HEK293 (cell line): ENCODE data around the gene STEAP1B.

Experiments used
- CTCF ChIA-PET: fragments of 350-600 bp; formaldehyde crosslinking; extraction: SDS; loops from one replicate; lab custom pipeline; 2021; ENCODE audit warnings: antibody characterized with exemption; lab: Yijun Ruan, JAX
- POLR2A ChIA-PET: fragments of 300-600 bp; formaldehyde crosslinking; extraction: SDS; loops from one replicate; lab custom pipeline; 2020; ENCODE audit warnings: antibody characterized with exemption, inconsistent platforms; lab: Yijun Ruan, JAX
- H3K27ac ChIP-seq: fragments of 200-500 bp; sonication (Bioruptor generic); 2 replicates; pipeline ENCODE4 v1.5.1; 2014; ENCODE audit warnings: low read depth, low read length, control low read depth, inconsistent platforms; ENCODE audit errors: extremely low read depth
- H3K36me3 ChIP-seq, 2 experiments: fragments of 200-500 bp in 1 of 2; sonication (Bioruptor generic) in 1 of 2; 1 replicate in 1 of 2; 2 replicates in 1 of 2; pipeline ENCODE4 v1.5.1; 2014 to 2017; ENCODE audit warnings: inconsistent platforms in 2 of 2, low read length in 2 of 2; ENCODE audit not compliant: control insufficient read depth in 2 of 2, insufficient read depth in 1 of 2
- H3K4me1 ChIP-seq: fragments of 200-500 bp; sonication (Bioruptor generic); 2 replicates; pipeline ENCODE4 v1.5.1; 2014; ENCODE audit warnings: mild to moderate bottlenecking, low read length, inconsistent platforms; ENCODE audit not compliant: control insufficient read depth, insufficient read depth
- H3K4me3 ChIP-seq: 2 replicates; pipeline ENCODE4 v1.5.1; 2011; ENCODE audit warnings: low read depth, mild to moderate bottlenecking, control low read depth, low read length, moderate library complexity
- H3K9me3 ChIP-seq: fragments of 200-500 bp; sonication (Bioruptor generic); 2 replicates; pipeline ENCODE4 v1.5.1; 2014; ENCODE audit warnings: low read depth, low read length, inconsistent platforms; ENCODE audit not compliant: control insufficient read depth, insufficient read depth
- BCL11B ChIP-seq: fragments of 450-650 bp; formaldehyde crosslinking; IDR thresholded peaks from 2 replicates; pipeline ENCODE4 v1.5.1; 2016; ENCODE audit warnings: low read depth, missing biosample characterization, missing genetic modification characterization
- EGR2 ChIP-seq: fragments of 450-650 bp; formaldehyde crosslinking; IDR thresholded peaks from 2 replicates; pipeline ENCODE4 v1.5.1; 2016; ENCODE audit warnings: low read depth, missing biosample characterization, missing genetic modification characterization
- HOXD13 ChIP-seq: sonication (generic); formaldehyde crosslinking; IDR thresholded peaks from 2 replicates; pipeline ENCODE4 v1.8.0; 2022; ENCODE audit warnings: missing genetic modification reagents, borderline replicate concordance
- IKZF3 ChIP-seq: fragments of 450-650 bp; IDR thresholded peaks from 2 replicates; pipeline ENCODE4 v1.5.0; 2018; ENCODE audit warnings: missing biosample characterization, mild to moderate bottlenecking, missing genetic modification characterization, moderate library complexity
- KLF10 ChIP-seq: fragments of 450-650 bp; IDR thresholded peaks from 2 replicates; pipeline ENCODE4 v1.5.1; 2018; ENCODE audit warnings: missing biosample characterization, mild to moderate bottlenecking, missing genetic modification characterization
- KLF8 ChIP-seq: fragments of 450-650 bp; formaldehyde crosslinking; IDR thresholded peaks from 2 replicates; pipeline ENCODE4 v1.5.1; 2016; ENCODE audit warnings: missing biosample characterization, missing genetic modification characterization
- SCRT1 ChIP-seq: fragments of 450-650 bp; formaldehyde crosslinking; IDR thresholded peaks from 2 replicates; pipeline ENCODE4 v1.5.1; 2016; ENCODE audit warnings: missing biosample characterization, missing genetic modification characterization, borderline replicate concordance
- SP7 ChIP-seq: fragments of 450-650 bp; formaldehyde crosslinking; IDR thresholded peaks from 2 replicates; pipeline ENCODE4 v1.5.1; 2016; ENCODE audit warnings: missing biosample characterization, missing genetic modification characterization
- ZBTB1 ChIP-seq: fragments of 450-650 bp; formaldehyde crosslinking; IDR thresholded peaks from 2 replicates; pipeline ENCODE4 v1.5.1; 2016; ENCODE audit warnings: missing biosample characterization, missing genetic modification characterization
- ZNF146 ChIP-seq: fragments of 450-650 bp; formaldehyde crosslinking; IDR thresholded peaks from 2 replicates; pipeline ENCODE4 v1.5.1; 2016; ENCODE audit warnings: missing biosample characterization, missing genetic modification characterization
- ZNF175 ChIP-seq: fragments of 450-650 bp; formaldehyde crosslinking; IDR thresholded peaks from 2 replicates; pipeline ENCODE4 v1.5.1; 2016; ENCODE audit warnings: missing biosample characterization, missing genetic modification characterization
- ZNF354C ChIP-seq: fragments of 450-650 bp; formaldehyde crosslinking; IDR thresholded peaks from 2 replicates; pipeline ENCODE4 v1.5.1; 2016; ENCODE audit warnings: missing biosample characterization, missing genetic modification characterization, low read depth, borderline replicate concordance
- ZNF510 ChIP-seq: fragments of 450-650 bp; formaldehyde crosslinking; IDR thresholded peaks from 2 replicates; pipeline ENCODE4 v1.5.1; 2018; ENCODE audit warnings: mild to moderate bottlenecking, missing genetic modification characterization, missing biosample characterization; ENCODE audit not compliant: insufficient replicate concordance
- ZNF544 ChIP-seq: fragments of 450-650 bp; formaldehyde crosslinking; IDR thresholded peaks from 2 replicates; pipeline ENCODE4 v1.5.0; 2017; ENCODE audit warnings: missing biosample characterization, missing genetic modification characterization
- ZNF555 ChIP-seq: fragments of 450-650 bp; formaldehyde crosslinking; conservative IDR thresholded peaks from 2 replicates; pipeline ENCODE4 v1.5.1; 2017; ENCODE audit warnings: missing biosample characterization, mild to moderate bottlenecking, missing genetic modification characterization, inconsistent platforms
- ZNF600 ChIP-seq: fragments of 450-650 bp; formaldehyde crosslinking; IDR thresholded peaks from 2 replicates; pipeline ENCODE4 v1.5.1; 2016; ENCODE audit warnings: missing biosample characterization, missing genetic modification characterization
- ZNF624 ChIP-seq: fragments of 450-650 bp; formaldehyde crosslinking; IDR thresholded peaks from 2 replicates; pipeline ENCODE4 v1.5.1; 2017; ENCODE audit warnings: missing biosample characterization, missing genetic modification characterization
- ZNF76 ChIP-seq: fragments of 450-650 bp; formaldehyde crosslinking; IDR thresholded peaks from 2 replicates; pipeline ENCODE4; 2016; ENCODE audit warnings: low read depth, missing biosample characterization, missing genetic modification characterization, borderline replicate concordance
- ZNF792 ChIP-seq: fragments of 450-650 bp; formaldehyde crosslinking; IDR thresholded peaks from 2 replicates; pipeline ENCODE4 v1.5.1; 2016; ENCODE audit warnings: missing biosample characterization, missing genetic modification characterization
- TF ChIP-seq, protein P1 (sequence below): fragments of 450-650 bp; formaldehyde crosslinking; IDR thresholded peaks from 2 replicates; pipeline ENCODE4 v1.5.1; 2016; ENCODE audit warnings: missing biosample characterization, missing genetic modification characterization
- TF ChIP-seq, protein P2 (sequence below): fragments of 450-650 bp; formaldehyde crosslinking; IDR thresholded peaks from 2 replicates; pipeline ENCODE4 v1.5.1; 2016; ENCODE audit warnings: missing biosample characterization, missing genetic modification characterization, borderline replicate concordance

The STEAP1B gene

DNA sequence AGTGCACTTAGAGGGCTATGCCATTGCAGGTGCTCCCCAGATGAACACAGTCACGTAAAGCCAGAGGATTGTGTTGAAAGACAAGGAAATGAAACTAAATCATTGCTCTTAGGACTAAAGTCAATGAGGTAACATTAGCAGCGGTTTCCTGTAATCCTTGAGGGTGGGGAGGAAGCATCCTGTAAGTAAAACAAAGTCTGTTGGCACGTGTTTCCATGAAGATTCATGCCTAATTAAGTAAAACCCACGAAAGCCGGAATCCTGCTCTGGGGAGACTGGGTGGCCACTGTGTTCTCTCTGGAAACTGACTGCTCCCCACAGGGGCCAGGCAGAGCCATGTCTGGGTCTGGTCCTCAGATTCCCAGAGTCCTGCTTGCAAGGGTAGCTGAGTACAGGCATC is 18.3 kb downstream of the STEAP1B start:
- H3K36me3 ChIP-seq: no peaks in the 10 kb centered on the region
- TF ChIP-seq ZNF76 (tag by site-specific recombination) (no peak), BCL11B (tag by site-specific recombination) (no peak), ZBTB1 (tag by site-specific recombination) (no peak), ZNF544 (tag by site-specific recombination) (no peak), EGR2 (tag by site-specific recombination) (no peak), SCRT1 (no peak), ZNF792 (tag by site-specific recombination) (no peak), ZNF600 (no peak), ZNF624 (tag by site-specific recombination) (no peak), IKZF3 (tag by site-specific recombination) (no peak), SP7 (tag by site-specific recombination) (no peak), HOXD13 (no peak), KLF8 (tag by site-specific recombination) (no peak), ZNF354C (tag by site-specific recombination) (no peak), KLF10 (tag by site-specific recombination) (no peak), ZNF175 (no peak), ZNF146 (no peak)
- TF ChIP-seq, protein P1, sequence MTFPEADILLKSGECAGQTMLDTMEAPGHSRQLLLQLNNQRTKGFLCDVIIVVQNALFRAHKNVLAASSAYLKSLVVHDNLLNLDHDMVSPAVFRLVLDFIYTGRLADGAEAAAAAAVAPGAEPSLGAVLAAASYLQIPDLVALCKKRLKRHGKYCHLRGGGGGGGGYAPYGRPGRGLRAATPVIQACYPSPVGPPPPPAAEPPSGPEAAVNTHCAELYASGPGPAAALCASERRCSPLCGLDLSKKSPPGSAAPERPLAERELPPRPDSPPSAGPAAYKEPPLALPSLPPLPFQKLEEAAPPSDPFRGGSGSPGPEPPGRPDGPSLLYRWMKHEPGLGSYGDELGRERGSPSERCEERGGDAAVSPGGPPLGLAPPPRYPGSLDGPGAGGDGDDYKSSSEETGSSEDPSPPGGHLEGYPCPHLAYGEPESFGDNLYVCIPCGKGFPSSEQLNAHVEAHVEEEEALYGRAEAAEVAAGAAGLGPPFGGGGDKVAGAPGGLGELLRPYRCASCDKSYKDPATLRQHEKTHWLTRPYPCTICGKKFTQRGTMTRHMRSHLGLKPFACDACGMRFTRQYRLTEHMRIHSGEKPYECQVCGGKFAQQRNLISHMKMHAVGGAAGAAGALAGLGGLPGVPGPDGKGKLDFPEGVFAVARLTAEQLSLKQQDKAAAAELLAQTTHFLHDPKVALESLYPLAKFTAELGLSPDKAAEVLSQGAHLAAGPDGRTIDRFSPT: no peak
- TF ChIP-seq, protein P2, sequence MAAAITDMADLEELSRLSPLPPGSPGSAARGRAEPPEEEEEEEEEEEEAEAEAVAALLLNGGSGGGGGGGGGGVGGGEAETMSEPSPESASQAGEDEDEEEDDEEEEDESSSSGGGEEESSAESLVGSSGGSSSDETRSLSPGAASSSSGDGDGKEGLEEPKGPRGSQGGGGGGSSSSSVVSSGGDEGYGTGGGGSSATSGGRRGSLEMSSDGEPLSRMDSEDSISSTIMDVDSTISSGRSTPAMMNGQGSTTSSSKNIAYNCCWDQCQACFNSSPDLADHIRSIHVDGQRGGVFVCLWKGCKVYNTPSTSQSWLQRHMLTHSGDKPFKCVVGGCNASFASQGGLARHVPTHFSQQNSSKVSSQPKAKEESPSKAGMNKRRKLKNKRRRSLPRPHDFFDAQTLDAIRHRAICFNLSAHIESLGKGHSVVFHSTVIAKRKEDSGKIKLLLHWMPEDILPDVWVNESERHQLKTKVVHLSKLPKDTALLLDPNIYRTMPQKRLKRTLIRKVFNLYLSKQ (tag by site-specific recombination): no peak
- ChIA-PET POLR2A (no interaction called here), CTCF (interaction anchor here (0.8 to 2.2 kb wide), 2 partner anchors 371 to 1045 kb away, joined by 3 to 14 read pairs; no protein-coding TSS in a partner anchor)
- no peak overlapping the region for H3K4me3 ChIP-seq
- no peak overlapping the region for H3K27ac ChIP-seq
- no peaks in the 10 kb centered on the region for H3K9me3 ChIP-seq
- H3K4me1 ChIP-seq: no peaks in the 10 kb centered on the region

DNA sequence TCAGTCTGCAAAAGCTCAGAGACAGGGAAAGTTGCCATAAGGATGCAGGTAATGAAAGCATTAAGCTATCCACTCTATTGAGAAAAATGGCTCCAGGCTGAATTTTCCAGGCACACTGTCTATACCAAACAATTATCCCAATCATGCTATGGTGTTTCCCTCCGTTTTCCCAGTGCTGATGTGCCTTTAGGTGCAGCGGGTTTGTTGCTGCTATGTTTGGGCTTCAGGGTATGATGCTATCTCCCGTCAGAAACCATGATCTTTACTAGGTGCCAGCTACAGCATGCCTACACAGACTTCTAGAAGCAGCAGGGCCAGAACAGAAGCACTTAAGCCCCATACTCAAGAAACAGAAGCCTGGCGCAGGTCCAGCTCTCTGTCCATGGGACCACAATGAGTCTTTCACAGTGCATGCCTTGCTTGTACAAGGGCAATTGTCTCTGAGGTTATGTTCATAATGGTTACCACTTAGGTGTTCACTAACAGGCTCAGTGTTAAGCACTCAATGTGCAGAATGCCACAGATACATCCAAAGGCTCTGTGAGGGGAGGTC is 19.4 kb downstream of the STEAP1B start:
- no peaks in the 10 kb centered on the region for H3K36me3 ChIP-seq
- no peak overlapping the region for H3K4me3 ChIP-seq
- CTCF ChIA-PET: interaction anchor here (1.1 to 2.2 kb wide), 2 partner anchors 28 to 370 kb away, joined by 3 to 14 read pairs; no protein-coding TSS in a partner anchor
- TF ChIP-seq ZNF510 (tag by site-specific recombination) (no peak), ZNF555 (tag by site-specific recombination) (no peak)
- no peak overlapping the region for H3K27ac ChIP-seq
- H3K4me1 ChIP-seq: no peaks in the 10 kb centered on the region
- H3K9me3 ChIP-seq: no peaks in the 10 kb centered on the region
- POLR2A ChIA-PET: no interaction called here
